ENCODE measurements around the gene PROC. TPM values are rescaled to one million over a fixed set of nuclear protein-coding genes. Genes with fewer than 3 reads are reported as not detected.

PROC gene
- total RNA-seq: not detected

DNA sequence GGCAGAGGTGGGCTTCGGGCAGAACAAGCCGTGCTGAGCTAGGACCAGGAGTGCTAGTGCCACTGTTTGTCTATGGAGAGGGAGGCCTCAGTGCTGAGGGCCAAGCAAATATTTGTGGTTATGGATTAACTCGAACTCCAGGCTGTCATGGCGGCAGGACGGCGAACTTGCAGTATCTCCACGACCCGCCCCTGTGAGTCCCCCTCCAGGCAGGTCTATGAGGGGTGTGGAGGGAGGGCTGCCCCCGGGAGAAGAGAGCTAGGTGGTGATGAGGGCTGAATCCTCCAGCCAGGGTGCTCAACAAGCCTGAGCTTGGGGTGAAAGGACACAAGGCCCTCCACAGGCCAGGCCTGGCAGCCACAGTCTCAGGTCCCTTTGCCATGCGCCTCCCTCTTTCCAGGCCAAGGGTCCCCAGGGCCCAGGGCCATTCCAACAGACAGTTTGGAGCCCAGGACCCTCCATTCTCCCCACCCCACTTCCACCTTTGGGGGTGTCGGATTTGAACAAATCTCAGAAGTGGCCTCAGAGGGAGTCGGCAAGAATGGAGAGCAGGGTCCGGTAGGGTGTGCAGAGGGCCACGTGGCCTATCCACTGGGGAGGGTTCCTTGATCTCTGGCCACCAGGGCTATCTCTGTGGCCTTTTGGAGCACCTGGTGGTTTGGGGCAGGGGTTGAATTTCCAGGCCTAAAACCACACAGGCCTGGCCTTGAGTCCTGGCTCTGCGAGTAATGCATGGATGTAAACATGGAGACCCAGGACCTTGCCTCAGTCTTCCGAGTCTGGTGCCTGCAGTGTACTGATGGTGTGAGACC, at the start of gene PROC:
Gene PROC, plus strand, starts transcription at position 128 of the 812 bp plus-strand sequence. CDS start 1,516 bp downstream, outside the sequence.
- TF ChIP-seq, protein P1, sequence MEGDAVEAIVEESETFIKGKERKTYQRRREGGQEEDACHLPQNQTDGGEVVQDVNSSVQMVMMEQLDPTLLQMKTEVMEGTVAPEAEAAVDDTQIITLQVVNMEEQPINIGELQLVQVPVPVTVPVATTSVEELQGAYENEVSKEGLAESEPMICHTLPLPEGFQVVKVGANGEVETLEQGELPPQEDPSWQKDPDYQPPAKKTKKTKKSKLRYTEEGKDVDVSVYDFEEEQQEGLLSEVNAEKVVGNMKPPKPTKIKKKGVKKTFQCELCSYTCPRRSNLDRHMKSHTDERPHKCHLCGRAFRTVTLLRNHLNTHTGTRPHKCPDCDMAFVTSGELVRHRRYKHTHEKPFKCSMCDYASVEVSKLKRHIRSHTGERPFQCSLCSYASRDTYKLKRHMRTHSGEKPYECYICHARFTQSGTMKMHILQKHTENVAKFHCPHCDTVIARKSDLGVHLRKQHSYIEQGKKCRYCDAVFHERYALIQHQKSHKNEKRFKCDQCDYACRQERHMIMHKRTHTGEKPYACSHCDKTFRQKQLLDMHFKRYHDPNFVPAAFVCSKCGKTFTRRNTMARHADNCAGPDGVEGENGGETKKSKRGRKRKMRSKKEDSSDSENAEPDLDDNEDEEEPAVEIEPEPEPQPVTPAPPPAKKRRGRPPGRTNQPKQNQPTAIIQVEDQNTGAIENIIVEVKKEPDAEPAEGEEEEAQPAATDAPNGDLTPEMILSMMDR (IDR thresholded peaks at IDR 0.05; ENCODE audit: low read depth): no peak

DNA sequence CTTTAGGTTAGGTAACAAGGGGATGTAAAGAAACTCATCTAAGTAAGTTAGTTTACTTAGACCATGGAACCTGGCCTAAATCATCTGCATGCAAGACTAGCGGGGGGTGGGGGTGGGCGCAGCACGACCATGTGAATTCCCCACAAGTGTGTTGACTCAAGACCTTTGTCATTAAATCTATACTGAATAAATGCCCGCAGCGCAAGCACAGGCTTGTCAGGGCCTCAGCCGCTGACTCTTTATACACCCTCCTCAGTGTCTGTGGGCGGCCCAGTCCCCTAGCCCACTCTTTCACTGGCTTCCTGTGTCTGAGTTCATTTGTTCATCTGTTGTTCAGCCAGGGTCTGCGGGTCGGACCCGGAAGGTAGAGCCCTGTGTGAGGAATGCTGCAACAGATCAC, 48.2 kb upstream of the PROC start:
- TF ChIP-seq, protein P1 (IDR thresholded peaks at IDR 0.05; ENCODE audit: low read depth): no peak

DNA sequence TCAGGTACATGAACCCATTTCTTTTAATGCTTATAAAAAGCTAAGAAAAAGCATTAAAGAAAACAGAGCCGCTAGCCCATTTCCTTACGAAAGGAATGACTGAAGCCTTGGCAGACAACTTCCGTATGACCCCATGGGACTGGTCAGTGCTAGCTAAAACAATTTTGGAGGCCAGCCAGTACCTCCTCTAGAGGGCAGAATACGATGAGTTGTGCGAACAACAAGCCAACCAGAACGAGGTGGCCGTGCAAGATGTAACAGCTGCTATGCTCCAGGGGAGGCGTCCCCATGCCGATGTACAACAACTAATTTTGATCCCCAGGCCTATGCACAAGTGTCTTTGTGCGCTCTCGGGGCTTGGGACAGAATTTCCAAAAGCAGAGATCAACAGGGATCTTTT, 47.2 kb upstream of the PROC start:
- TF ChIP-seq, protein P1 (IDR thresholded peaks at IDR 0.05; ENCODE audit: low read depth): no peak

DNA sequence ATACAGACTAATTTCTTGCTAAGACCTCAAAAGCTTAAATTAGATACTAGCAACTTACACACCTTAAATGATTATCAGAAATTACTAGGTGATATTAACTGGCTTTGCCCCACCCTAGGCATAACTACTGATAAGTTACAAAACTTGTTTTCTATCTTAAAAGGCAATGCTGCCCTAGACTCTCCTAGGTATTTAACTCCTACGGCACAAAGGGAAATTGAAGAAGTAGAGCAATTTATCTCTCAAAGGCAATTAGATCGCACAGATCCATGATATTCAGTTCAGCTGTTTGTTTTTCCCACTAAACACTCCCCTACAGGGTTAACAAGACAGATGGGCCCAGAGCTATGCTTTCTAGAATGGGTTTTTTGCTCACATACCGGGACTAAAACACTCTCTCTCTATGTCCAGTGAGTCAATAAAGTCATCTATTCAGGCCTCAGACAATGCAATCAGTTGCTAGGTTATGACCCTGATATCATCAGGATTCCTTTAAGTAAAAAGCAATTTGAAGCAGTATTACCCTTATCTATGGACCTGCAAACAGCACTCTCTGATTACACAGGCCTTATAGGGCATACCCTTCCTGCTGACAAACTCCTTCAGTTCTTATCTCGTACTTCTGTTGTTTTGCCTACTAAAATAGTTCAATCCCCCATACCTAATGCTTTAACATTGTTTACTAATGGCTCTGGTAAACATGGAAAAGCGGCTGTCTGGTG, 44.7 kb upstream of the PROC start:
- TF ChIP-seq, protein P1 (IDR thresholded peaks at IDR 0.05; ENCODE audit: low read depth): no peak

- TF ChIP-seq, protein P1 (IDR thresholded peaks at IDR 0.05; ENCODE audit: low read depth): no peak
Observed at GRCh38 chr2:127376257-127376656, 42.0 kb upstream of the PROC start.

DNA sequence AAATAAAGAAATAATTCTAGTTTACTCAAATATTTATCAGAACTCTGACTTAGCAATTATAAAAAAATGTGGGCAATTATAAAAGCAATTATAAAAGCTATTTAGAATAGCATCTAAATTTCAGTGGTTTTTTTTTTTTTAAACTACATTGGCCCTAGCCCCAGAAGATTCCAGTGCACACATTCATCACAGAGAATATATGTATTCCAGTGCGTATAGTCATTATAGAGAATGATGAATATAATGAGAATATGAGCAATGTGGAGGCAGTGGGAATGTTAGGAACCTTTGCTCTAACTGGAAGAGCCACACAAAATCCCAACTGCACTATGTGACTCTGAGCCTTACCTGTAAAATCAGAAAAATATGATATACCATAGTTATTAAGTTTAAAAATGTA, 41.0 kb upstream of the PROC start:
- TF ChIP-seq, protein P1 (IDR thresholded peaks at IDR 0.05; ENCODE audit: low read depth): no peak

GRCh38 chr2:127378720-127379119, 39.5 kb upstream of the PROC start:
- TF ChIP-seq, protein P1 (IDR thresholded peaks at IDR 0.05; ENCODE audit: low read depth): no peak
